ENCODE results near the gene DNER. TPM values are rescaled to one million over a fixed set of nuclear protein-coding genes. Genes with fewer than 3 reads are reported as not detected.
"Not testable (repeated sequence)": the region's sequence is repeated elsewhere in the genome, so short reads cannot be mapped to it uniquely, and the experiment has no call there.

The DNER gene
- polyA plus RNA-seq, 3 donors: 0.12 to 0.20 (median 0.16) TPM

GRCh38 chr2:229511524-229511923 is 202.8 kb downstream of the DNER start:
- no peak for TF ChIP-seq CTCF (IDR thresholded peaks at IDR 0.05)
- Histone ChIP-seq H3K4me1 (ENCODE audit: control insufficient read depth in 1 of 2, insufficient read depth in 2 of 2, low read length in 2 of 2) (no peaks in the 10 kb centered on the region), H3K79me2 (ENCODE audit: insufficient read depth, low read length) (no peaks in the 10 kb centered on the region), H3K4me2 (replicated peaks; ENCODE audit: extremely low read depth, low read length, poor library complexity, severe bottlenecking) (no peak overlapping the region), H3K27me3 (ENCODE audit: control insufficient read depth in 2 of 2, insufficient read depth in 2 of 2, low read length in 2 of 2) (no peaks in the 10 kb centered on the region), H3K9me3 (replicated peaks in 1 of 2; ENCODE audit: control insufficient read depth in 1 of 2, insufficient read depth in 1 of 2, low read length in 2 of 2) (no peaks in the 10 kb centered on the region), H3K36me3 (replicated peaks in 1 of 2; ENCODE audit: control insufficient read depth in 1 of 2, insufficient read depth in 2 of 2, low read length in 2 of 2) (no peaks in the 10 kb centered on the region), H4K20me1 (ENCODE audit: insufficient read depth, low read length) (no peaks in the 10 kb centered on the region), H3K27ac (ENCODE audit: low read depth in 1 of 2, low read length in 2 of 2) (no peak overlapping the region), H3K9ac (ENCODE audit: insufficient read depth, low read length, poor library complexity, severe bottlenecking) (no peak overlapping the region), H2AFZ (ENCODE audit: insufficient read depth, low read depth, low read length, poor library complexity, severe bottlenecking) (peak overlapping the region; percentile 11), H3K4me3 (replicated peaks in 1 of 3; ENCODE audit: low read depth in 2 of 3, low read length in 3 of 3) (no peak overlapping the region)
- Mint-ChIP-seq H3K4me1 (no peaks in the 10 kb centered on the region), H3K27ac (no peak overlapping the region), H3K4me3 (no peak overlapping the region), H3K9me3 (peaks cover 0 to 2% (median 0%) of the 10 kb centered on the region in 7 donors), H3K36me3 (no peaks in the 10 kb centered on the region), H3K27me3 (ENCODE audit: low read depth in 3 of 3) (peaks cover 0 to 3% (median 0%) of the 10 kb centered on the region in 3 donors)
- intact Hi-C loops (cut with micrococcal nuclease): no loop called here
- no CpG with 5 or more reads among the region's 1 CpG for WGBS (ENCODE audit: insufficient coverage)
- no peak for DNase-seq

- H3K27ac Mint-ChIP-seq; H3K9me3 ChIP-seq (replicated peaks in 1 of 2; ENCODE audit: control insufficient read depth in 1 of 2, insufficient read depth in 1 of 2, low read length in 2 of 2); H3K36me3 Mint-ChIP-seq; H3K4me3 ChIP-seq (replicated peaks in 1 of 3; ENCODE audit: low read depth in 2 of 3, low read length in 3 of 3); H3K27me3 Mint-ChIP-seq (ENCODE audit: low read depth in 3 of 3); H3K4me1 Mint-ChIP-seq; H3K9ac ChIP-seq (ENCODE audit: insufficient read depth, low read length, poor library complexity, severe bottlenecking); H3K4me2 ChIP-seq (replicated peaks; ENCODE audit: extremely low read depth, low read length, poor library complexity, severe bottlenecking); DNase-seq; H2AFZ ChIP-seq (ENCODE audit: insufficient read depth, low read depth, low read length, poor library complexity, severe bottlenecking); H3K79me2 ChIP-seq (ENCODE audit: insufficient read depth, low read length); H4K20me1 ChIP-seq (ENCODE audit: insufficient read depth, low read length); H3K36me3 ChIP-seq (replicated peaks in 1 of 2; ENCODE audit: control insufficient read depth in 1 of 2, insufficient read depth in 2 of 2, low read length in 2 of 2); H3K4me3 Mint-ChIP-seq; H3K27me3 ChIP-seq (ENCODE audit: control insufficient read depth in 2 of 2, insufficient read depth in 2 of 2, low read length in 2 of 2); H3K27ac ChIP-seq (ENCODE audit: low read depth in 1 of 2, low read length in 2 of 2); intact Hi-C loops (cut with micrococcal nuclease); H3K9me3 Mint-ChIP-seq; H3K4me1 ChIP-seq (ENCODE audit: control insufficient read depth in 1 of 2, insufficient read depth in 2 of 2, low read length in 2 of 2): not testable (repeated sequence)
- WGBS (ENCODE audit: insufficient coverage): no CpG with 5 or more reads among the region's 4 CpGs
Observed at GRCh38 chr2:229506699-229507098, 207.7 kb downstream of the DNER start.
